ENCODE data around the gene SERPINC1.

GRCh38 chr1:173894189-173894588 is 22.9 kb downstream of the SERPINC1 start:
- TF ChIP-seq CTCF (IDR thresholded peaks at IDR 0.05; ENCODE audit: control extremely low read depth in 1 of 3, insufficient read depth in 1 of 3, low read depth in 1 of 3, low read length in 3 of 3) (no peak), JUND (IDR thresholded peaks at IDR 0.05; ENCODE audit: low read length) (no peak), SP1 (IDR thresholded peaks at IDR 0.05; ENCODE audit: low read depth, low read length) (no peak), POLR2A (IDR thresholded peaks at IDR 0.05; ENCODE audit: control extremely low read depth in 1 of 2, low read depth in 2 of 2, low read length in 2 of 2) (no peak), TEAD4 (IDR thresholded peaks at IDR 0.05; ENCODE audit: low read depth, low read length) (no peak), EZH2 (IDR thresholded peaks at IDR 0.05; ENCODE audit: low read depth, low read length, severe bottlenecking) (no peak), FOSL1 (IDR thresholded peaks at IDR 0.05; ENCODE audit: insufficient read depth, low read depth, low read length) (no peak), POLR2AphosphoS5 (IDR thresholded peaks at IDR 0.05; ENCODE audit: low read depth, low read length) (no peak), TAF7 (optimal IDR thresholded peaks at IDR 0.05; ENCODE audit: borderline replicate concordance, low read depth, low read length) (no peak), TAF1 (IDR thresholded peaks at IDR 0.05; ENCODE audit: low read depth, low read length) (no peak), EP300 (IDR thresholded peaks at IDR 0.05; ENCODE audit: borderline replicate concordance in 1 of 2, low read depth in 2 of 2, low read length in 2 of 2) (no peak)
- TF ChIP-seq, protein P1, sequence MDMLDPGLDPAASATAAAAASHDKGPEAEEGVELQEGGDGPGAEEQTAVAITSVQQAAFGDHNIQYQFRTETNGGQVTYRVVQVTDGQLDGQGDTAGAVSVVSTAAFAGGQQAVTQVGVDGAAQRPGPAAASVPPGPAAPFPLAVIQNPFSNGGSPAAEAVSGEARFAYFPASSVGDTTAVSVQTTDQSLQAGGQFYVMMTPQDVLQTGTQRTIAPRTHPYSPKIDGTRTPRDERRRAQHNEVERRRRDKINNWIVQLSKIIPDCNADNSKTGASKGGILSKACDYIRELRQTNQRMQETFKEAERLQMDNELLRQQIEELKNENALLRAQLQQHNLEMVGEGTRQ (IDR thresholded peaks at IDR 0.05; ENCODE audit: low read length) = no peak

Data from H1 (cell line).